NCI-H446 (cell line): ENCODE results near the gene HSDL1.
"Not testable (repeated sequence)": the region's sequence is repeated elsewhere in the genome, so short reads cannot be mapped to it uniquely, and the experiment has no call there.

Source experiments
- DNase-seq, 2 experiments: peaks; one replicate each; lab custom pipeline; 2025; lab: John Stamatoyannopoulos, UW

The HSDL1 gene

DNA sequence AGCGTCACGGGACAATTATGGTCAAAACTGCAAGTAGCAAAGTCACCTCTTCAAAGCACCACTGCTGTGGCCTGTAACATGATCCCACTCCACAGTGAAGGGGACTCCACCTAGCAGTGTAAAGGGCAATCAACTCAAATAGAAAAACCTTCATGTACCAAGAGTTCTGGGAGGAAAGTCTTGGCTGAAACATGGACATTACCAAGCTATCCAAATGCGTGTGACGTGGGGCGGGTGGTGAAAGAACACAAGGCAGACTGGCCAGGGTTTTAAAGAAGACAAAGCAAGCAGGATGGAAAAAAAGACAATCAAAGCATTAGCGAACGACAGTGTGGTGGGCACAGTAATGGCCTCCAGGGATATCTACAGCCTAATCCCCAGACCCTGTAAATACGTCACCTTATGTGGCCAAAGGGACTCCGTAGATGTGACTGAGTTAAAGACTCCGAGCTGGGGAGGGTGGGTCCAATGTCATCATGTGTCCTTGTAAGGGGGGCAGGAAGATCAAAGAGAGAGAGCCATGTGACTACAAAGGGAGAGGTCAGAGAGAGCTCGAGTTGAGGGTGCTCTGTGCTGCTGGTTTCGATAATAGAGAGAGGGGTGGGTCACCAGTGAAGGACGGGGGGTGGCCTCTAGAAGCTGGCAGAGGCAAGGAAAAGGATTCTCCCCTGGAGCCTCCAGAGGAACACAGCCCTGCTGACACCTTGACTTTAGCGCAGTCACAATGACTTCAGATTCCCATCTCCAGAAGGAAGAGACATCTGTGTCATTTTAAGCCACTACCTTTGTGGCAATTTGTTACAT lies 6.0 kb downstream of the HSDL1 start:
- no peak for DNase-seq

DNA sequence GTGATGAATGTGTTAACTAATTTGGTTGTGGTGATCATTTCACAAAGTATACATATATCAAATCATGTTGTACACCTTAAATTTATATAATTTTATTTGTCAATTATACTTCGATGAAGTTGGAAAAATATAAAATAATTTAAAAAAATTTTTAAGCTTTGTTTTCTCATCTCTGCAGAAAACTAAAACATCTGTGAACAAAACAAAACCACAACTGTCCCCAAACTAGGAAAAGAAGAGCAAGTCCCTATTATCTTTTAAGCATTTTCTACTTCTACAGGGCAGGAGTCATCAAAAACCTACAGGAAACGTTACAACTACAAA lies 6.5 kb downstream of the HSDL1 start:
- DNase-seq = no peak

DNA sequence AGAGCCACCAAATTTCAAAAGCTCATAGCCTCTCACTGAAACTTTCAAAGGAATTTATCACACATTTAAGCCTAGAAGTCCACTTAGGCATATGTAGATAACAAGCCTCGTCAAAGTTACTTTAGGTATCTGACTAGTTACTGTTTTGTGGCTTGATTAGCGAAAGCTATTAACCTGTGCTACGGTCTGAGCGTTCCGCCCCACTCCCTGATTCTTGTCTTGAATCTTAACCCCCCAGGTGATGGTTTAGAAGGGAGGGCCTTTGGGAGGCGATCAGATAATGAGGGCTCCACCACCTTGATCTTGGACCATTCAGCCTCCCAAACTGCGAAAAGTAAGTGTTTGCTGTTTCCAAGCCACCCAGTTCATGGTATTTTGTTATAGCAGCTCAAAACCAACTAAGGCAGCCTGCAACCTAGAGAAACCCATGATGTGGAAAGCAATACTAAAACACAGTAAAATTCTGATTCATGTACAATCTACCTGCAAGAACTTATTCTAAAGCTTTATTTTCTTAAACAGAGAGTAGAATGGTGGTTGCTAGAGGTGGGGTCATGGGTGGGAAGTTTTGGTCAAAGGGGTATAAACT lies 7.1 kb downstream of the HSDL1 start:
- no peak for DNase-seq

DNA sequence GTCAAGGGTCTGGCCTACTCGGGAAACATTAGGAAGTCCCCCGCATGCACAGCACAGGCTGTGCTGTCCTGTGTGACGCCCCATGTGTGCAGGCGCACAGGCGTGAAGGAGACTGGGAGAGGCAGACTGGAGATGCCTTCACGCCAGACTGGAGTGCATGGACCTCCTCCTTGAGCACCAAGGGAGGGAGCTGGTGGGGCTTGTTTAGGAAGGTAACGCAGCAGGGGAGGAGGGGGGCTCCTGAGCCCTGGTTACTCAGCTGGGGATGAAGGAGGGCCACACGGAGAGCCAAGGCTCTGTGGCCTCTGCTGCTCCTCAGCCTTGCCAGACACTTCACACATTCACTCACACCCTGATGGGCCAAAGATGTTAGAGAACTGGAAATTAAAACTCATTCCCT lies 7.7 kb downstream of the HSDL1 start:
- DNase-seq = no peak

DNA sequence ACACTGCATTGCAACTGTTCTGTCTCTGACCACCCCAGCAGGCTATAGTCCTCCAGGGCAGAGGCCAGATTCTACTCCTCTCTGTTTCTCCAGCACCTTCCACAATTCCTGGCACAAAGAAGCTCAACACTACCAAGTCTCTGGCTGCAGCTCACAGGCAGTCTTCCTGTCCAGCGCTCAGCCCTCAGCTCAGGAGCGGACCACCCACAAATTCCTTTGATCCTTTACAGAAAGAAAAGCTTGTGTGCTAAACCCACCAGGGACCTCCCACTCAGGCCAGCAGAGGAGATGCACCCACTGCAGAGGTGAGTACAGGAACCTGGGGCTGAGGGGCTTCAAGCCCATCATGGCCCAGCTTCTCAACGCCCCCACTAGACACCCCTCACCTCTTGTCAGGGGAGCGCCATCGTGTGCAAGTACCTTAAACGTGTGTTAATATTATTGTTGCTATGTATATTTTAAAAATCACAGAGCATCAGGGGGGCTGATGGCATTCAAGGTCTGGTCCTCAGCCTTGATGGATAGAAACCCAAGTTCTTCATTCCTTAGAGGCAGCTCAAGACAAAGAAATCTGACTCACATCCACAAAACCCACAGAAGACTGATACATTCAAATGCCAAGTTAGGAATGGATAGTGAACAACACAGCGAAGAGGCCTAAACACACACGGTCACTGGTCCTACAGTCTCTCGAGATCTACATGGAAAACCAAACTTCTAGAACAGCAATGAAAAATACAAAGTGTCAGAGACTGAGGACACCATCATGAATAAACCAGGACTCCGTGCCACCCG lies 8.4 kb downstream of the HSDL1 start:
- no peak for DNase-seq

DNA sequence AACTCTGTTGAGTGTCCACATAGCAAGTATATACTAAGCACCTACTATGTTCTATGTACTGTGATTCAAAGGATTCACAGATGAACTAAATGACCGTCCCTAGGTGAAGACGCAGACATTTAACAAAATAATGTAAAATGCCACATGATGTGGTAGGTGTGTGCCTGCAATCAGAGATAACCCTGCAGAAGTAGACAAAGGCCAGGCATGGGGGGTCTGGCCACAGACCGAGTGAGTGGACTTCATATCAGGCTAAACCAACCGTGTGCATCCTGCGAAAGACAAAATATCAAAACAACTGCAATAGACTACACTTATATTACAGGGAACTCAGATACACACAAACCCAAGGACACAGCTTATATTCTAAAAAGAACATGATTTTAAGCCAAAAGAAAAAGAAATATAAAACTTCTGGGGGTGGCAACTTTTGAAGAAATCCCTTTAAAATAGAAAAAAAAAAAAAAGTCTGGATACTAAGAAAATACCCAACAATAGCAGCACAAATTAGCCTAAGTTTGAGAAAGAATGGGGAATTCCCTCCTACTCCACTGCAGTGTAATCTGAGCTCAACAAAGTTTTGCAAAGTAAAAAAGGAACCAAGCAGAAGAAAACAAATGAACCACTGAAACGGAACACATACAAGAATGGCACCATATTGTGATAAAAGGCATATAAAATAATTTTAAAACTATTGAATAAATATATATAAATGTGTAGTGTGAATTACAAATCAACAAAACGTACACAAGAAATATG lies 12.3 kb downstream of the HSDL1 start:
- no peak for DNase-seq

DNA sequence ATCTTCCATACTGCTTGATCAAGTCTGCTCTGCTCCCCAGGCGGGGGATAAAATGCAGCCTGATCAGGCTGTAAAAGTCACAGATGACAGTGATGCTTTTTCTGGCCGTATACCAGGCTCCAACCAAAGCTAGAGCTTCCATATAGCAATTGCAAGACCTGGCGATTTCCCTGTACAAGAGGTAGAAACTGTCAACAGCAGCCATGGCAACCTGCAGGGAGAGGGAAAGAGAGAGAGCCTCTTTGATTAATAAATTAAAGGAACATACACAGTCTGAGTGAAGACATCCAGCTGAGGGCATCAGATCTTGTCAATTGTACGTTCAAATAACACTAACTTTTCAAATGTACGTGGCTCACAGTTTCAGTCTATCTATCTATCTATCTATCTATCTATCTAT lies 13.9 kb downstream of the HSDL1 start:
- no peak for DNase-seq

DNA sequence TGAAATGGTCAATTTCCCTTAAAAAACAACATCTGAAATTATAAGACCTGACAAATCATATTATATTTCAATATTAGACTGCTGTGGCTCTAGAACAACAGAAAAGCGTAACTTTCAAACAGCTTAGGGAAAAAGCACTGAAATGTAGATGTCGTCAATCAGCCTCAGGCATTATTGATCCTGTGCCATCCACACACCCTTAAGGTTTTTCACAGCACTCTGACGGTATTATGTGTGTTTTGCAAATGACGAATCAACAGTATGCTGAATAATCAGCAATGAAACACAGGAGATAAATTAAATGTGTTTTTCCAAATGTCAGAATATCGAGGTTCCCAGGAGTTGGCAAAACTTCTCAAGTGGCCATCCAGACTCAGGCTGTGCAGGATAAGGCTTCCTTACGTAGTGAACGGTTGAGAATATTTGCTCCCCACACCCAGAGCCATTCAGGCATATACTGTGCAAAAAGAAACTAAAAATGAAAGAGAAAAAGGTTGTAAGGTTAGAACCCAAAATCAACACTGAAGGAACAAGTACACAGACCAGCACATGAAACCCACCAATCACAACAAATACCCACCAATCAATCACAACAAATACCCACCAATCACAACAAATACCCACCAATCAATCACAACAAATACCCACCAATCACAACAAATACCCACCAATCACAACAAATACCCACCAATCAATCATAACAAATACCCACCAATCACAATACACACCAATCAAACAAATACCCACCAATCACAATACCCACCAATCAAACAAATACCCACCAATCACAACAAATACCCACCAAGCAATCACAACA lies 20.5 kb downstream of the HSDL1 start:
- no peak for DNase-seq

DNA sequence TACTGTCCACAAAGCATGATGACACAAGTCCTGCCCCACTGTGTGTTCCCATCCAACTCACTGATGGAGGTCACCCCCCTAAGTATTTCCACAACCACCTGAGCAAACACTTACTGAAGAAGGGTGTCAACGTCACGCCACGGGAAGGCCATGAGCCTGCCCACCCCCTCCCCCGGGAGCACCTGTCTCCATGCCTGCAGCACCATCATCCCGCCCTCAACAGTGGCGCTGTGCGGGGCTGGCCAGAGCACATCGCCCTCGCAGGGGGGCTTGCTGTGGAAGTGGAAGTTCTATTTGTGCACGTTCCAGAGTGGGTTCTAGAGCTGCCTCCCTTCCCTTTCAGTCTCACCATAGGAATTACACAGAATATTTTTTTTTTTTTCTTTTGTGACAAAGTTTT lies 24.0 kb downstream of the HSDL1 start:
- DNase-seq = no peak

DNA sequence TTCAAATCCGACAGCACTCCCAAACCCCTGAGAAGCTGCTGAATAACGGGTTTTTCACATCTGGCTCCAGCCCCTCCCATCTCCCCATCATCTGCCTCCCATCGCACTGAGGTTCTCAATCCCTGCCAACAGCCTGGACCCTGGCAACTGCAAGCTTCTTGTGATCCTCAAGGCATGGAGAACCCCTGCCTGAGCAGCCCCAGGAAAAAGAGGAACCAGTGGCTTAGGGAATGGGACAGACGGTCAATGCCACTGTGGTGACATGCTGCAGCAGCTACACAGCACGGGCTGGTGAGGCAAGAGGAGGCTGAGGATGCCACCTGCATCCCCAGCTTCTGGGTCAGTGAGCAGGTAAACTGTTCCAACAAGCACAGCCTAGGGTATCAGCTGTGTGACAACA lies 25.0 kb downstream of the HSDL1 start:
- no peak for DNase-seq

DNA sequence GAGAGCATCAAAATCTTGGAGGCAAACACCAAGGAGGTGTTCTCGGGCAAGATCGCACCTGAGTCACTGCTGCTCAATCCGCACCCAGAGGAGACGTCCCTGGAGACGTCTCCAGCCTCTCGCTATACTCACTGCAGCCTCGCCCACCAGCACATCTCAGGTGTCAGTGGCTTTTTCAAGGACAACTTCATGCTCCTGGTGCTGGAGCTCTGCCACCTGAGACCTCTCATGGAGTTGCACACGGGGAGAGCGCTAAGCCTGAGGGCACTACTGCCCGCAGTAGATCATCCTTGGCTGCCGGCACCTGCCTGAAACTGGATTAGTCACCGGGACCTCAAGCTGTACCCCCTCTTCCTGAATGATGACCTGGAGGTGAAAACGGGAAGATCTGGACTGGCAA lies 25.6 kb downstream of the HSDL1 start:
- no peak for DNase-seq

DNA sequence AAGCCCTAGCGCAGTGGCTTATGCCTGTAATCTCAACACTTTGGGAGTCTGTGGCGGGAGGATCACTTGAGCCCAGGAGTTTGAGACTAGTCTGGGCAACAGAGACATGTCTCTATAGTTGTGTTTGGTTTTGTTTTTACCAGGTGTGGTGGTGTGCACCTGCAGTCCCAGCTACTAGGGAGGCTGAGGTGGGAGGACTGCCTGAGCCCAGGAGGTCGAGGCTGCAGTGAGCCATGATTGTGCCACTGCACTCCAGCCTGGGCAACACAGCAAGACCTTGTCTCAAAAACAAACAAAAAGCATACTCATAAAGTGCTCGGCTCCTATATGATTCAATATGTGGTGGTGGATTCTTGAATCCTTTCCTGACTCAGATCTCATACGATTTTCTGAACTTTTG lies 26.7 kb downstream of the HSDL1 start:
- not testable (repeated sequence) for DNase-seq

DNA sequence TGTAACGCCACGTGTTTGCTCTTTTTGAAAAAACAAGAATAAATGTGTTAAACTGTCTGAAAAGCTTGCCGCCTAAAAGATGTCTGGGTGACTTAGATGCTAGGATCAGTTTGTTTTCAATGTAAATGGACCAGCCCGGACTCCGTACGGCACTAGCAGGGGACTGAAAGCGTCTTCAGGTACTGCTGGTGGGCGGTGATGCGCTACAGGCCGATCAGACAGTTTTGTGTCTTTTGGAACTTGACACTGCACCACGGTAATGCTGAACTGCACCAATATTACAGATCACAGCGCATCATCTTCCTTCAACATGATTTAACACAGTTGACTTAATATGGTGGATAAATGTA lies 27.5 kb downstream of the HSDL1 start:
- peak in 1 of 2 experiments; percentile 7 for DNase-seq

DNA sequence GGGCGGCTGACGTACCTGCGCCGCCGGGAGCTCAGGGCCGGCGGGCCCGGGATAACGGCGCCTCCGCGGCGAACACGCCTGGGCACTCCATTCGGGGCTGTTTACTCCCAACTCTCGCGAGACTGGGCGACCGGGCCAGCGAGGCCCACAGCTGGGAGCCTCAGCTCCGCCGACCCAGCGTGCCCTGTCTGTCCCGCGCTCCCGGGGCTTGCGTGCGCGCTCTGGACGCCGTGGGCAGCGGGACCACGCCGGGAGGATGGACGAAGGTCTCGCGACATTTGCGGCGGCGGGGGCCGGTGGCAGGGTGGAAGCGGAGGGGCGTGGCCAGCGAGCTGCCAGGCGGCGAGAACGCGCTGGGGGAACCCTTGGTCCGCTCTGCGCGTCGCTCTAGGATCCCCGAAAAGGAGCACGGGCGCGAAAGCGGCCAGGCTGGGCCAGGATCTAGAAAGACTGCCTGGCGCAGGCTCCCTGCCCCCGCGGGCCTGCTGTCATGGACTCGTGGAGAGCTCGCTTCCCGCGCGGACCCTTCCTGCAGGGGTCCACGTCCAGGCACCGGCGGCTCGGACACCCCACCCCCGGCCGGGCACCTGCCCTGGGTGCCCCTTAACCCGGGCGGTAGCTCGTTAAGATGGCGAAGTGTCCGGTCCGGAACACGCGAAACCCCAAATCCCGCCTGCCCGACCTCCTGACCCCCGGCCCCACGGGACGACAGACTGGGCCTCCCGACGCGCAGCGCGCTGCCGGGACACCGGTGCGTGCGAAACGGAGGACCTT lies 28.1 kb downstream of the HSDL1 start, which contains the start of gene MBTPS1:
Gene MBTPS1 (minus strand): TSS at position 223 of the 774 bp plus-strand sequence. CDS start 15,159 bp downstream, outside the sequence.
- peak; percentile 82 to 96 for DNase-seq

DNA sequence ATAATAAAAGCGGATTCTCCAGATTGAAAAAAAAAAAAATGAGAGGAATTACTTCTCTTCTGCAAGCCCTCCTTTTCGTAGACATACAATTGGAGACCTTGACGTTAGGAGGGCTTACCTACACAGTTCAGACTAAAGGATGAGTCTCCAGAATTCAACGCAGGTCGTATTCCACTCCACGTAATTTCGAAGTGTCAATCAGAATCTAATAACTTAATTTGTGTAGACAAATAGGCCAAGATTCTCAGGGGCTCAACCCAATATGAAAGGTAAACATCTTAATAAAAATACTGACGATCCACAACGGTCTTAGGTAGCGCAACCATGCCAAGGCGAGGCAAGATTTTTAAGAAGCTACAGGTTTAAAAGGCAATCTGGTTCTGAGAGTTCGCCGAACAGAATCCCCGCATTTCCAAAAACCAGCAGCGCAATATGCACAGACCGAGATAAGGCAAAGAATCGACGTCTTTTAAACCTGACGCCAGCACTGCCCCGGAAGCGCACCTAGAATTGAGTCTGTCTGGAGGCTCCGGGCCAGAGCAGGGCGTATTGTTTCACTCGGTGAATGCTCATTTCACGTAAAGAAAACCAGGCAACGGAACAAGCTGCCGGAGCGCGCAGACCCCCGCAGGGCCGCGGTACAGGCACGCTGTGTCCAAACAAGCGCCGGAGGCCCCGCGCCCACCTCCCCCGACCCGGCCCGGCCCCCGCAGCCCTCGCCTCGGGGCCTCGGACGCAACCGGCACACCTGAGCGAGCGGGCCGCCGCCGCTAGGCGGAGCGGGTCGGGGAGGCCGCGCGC lies 28.9 kb downstream of the HSDL1 start:
- peak in 1 of 2 experiments; percentile 26 for DNase-seq

DNA sequence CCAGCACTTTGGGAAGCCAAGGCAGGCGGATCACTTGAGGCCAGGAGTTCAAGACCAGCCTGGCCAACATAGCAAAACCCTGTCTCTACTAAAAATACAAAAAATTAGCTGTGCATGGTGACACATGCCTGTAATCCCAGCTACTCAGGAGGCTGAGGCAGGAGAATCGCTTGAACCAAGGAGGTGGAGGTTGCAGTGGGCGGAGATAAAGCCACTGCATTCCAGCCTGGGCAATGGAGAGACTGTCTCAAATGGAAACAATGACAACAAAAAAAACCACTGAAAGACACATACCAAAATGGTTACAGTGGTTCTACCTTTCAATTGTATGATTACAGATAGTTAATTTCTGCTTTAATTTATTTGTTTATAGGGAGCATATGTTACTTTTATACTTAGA lies 33.0 kb downstream of the HSDL1 start:
- not testable (repeated sequence) for DNase-seq

DNA sequence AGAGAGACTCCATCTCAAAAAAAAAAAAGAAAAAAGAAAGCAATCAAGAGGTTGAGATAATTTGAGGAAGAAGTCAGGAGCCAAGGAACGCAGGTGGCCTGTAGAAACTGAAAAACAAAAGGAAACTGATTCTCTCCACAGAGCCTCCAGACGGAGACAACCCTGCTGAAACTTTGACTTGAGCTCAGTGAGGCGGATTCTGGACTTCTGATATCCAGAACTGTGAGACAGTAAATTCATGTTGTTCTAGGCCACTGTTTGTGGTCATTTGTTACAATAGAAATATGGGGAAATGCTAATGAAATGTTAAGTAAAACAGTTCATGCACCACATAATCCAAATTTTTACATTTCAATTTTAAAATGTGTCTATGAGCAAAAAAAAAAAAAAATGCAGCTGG lies 33.5 kb downstream of the HSDL1 start:
- DNase-seq = no peak

DNA sequence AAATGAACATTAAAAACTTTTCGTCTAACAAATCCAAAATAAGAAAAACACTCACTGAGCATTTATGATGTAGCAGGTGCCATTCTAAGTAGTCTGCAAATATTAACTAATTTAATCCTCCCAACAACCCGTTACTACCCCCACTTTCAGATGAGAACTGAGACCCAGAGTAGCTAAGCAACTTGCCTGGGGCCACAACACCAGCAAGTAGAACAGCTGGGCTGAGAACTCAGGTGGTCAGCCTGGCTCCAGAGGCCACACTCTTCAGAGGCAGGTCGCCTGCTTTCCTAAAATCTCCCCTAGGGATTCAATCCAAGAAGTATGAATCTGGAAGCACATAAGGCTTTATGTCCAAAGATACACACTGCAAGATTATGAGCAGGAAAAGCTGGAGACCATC lies 34.5 kb downstream of the HSDL1 start:
- DNase-seq = no peak

DNA sequence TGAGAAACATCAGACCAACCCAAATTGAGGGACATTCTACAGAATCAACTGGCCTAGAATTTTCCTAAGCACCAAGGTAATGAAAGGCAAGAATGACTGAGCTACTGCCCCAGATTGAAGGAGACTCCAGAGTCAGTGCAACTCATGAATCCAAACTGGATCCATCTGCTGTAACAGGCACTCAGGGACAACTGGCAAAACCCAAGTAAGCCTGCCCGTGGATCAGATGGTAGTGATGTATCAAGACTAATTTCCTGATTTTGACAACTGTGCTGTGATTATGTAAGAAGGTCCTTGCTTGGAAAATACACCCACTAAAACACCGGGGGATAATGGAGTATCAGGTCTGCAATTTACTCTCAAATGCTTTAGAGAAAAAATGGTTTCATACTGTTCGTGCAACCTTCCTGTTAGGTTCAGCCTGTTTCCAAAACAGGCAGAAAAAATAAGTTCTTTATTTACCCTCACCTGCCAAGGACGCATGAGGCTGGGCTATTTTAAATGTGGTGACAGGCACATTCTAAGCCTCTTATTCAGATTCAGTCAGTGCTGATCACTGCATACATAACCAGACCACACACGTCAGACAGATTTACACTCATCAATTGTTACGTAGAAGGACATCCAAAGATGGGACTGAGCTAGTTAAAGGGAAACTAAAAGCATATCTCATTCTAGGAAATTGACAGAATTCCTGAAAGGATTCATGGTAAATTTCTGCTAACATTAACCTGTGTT lies 35.2 kb downstream of the HSDL1 start:
- DNase-seq = no peak
